Neutrophil (primary cell): Measurements from ENCODE around the gene LDLRAP1.

Source experiments
- H3K27ac ChIP-seq: fragments of 200-600 bp; sonication (generic); 2 replicates; pipeline ENCODE4 v1.5.1; 2016; ENCODE audit warnings: mild to moderate bottlenecking, moderate library complexity
- H3K27me3 ChIP-seq: fragments of 200-600 bp; sonication (generic); 2 replicates; pipeline ENCODE4 v1.6.0; 2016; ENCODE audit warnings: mild to moderate bottlenecking
- H3K36me3 ChIP-seq: fragments of 200-600 bp; sonication (generic); 2 replicates; pipeline ENCODE4 v1.5.1; 2017
- H3K4me1 ChIP-seq, 2 experiments: fragments of 200-600 bp in 1 of 2; sonication (generic) in 1 of 2; 1 replicate in 1 of 2; 2 replicates in 1 of 2; pipeline versions ENCODE4 v1.5.1 to v1.6.1; 2013 to 2016; ENCODE audit warnings: low read depth in 1 of 2, low read length in 1 of 2, mild to moderate bottlenecking in 1 of 2, moderate library complexity in 1 of 2; ENCODE audit not compliant: control insufficient read depth in 1 of 2, insufficient read depth in 1 of 2
- H3K4me3 ChIP-seq, 2 experiments: fragments of 200-600 bp in 1 of 2; sonication (generic) in 1 of 2; 1 replicate in 1 of 2; 2 replicates in 1 of 2; pipeline ENCODE4 v1.5.1; 2013 to 2016; ENCODE audit warnings: low read depth in 1 of 2, low read length in 1 of 2, mild to moderate bottlenecking in 1 of 2, moderate library complexity in 1 of 2
- H3K9me3 ChIP-seq: fragments of 200-600 bp; sonication (generic); 2 replicates; pipeline ENCODE4 v1.5.1; 2016
- TF ChIP-seq, protein P1 (sequence below): fragments of 200-600 bp; sonication (generic); IDR thresholded peaks from 2 replicates; pipeline ENCODE4 v1.5.1; 2016; ENCODE audit warnings: antibody characterized with exemption

The LDLRAP1 gene

DNA sequence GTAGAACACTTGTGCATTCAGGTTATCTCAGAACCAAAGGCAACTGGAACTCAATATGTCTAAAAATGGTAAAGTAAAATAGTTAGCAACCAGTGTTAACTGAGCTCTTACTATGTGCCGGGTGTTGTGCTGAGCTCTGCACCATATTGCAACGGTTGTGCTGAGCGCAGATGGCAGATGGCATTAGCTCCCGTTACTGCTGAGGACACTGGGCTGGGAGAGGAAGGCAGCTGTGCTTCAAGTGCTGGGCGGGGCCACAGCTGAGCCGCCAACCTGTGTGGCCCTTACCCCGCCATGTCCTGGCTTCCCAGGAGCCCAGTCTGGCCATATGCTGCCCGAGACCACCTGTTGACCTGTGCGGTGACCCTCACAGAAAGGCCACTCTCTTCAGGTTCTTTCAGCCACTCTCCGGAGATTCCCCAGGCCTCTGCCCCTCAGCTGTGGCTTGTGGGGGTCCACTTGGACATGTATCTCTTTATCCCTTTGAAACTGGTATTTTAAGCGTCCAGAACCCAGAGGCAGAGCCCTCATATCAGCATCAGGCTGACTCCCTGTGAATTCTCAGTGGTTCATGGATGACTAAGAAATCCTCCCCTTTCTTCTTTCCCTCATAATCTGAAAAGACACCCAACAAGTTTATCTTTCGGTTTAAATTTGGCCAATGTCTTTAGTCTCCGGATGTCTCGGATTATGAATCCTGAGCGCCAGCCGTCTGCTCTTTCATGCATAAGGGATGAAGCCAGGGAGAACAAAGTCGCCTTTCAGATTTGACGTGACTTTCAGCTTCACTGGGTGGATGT is 26.4 kb downstream of the LDLRAP1 start:
- H3K27ac ChIP-seq: no peak overlapping the region

DNA sequence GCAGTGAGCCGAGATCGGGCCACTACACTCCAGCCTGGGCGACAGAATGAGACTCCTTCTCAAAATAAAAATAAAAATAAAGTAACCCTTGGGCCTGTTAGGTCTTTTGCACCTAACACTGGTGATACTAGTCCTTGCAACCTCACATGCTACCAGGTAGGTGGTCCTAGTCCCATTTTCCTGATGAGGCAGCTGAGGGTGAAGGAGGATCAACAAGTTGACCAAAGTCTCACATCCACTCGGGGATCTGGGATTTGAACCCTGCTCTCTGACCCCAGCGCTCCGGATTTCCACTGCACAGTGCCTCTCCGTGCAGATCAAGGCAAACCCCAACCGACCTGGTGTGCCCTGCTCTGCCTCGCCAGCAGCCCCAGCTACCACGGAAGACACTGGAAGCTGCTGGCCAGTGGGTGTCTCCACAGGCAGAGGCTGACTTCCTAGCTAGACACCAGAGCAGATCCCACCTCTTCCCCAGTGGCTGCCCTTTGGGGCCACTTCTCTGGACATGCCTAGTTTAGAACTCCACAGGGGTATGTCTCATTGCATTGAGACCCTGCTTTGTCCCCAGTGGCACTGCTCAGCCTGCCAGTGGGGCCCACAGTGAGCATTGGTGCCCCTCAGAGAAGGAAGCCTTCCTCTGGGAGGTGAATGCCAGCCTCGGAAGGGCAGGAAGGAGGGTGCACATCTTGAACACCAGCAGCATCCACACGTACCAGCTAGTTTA is 27.6 kb downstream of the LDLRAP1 start:
- H3K27ac ChIP-seq: no peak overlapping the region
- peaks cover 21% of the 10 kb centered on the region for H3K36me3 ChIP-seq
- H3K4me1 ChIP-seq: no peaks in the 10 kb centered on the region
- H3K9me3 ChIP-seq: no peaks in the 10 kb centered on the region
- TF ChIP-seq, protein P1, sequence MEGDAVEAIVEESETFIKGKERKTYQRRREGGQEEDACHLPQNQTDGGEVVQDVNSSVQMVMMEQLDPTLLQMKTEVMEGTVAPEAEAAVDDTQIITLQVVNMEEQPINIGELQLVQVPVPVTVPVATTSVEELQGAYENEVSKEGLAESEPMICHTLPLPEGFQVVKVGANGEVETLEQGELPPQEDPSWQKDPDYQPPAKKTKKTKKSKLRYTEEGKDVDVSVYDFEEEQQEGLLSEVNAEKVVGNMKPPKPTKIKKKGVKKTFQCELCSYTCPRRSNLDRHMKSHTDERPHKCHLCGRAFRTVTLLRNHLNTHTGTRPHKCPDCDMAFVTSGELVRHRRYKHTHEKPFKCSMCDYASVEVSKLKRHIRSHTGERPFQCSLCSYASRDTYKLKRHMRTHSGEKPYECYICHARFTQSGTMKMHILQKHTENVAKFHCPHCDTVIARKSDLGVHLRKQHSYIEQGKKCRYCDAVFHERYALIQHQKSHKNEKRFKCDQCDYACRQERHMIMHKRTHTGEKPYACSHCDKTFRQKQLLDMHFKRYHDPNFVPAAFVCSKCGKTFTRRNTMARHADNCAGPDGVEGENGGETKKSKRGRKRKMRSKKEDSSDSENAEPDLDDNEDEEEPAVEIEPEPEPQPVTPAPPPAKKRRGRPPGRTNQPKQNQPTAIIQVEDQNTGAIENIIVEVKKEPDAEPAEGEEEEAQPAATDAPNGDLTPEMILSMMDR: no peak
- H3K4me3 ChIP-seq: no peak overlapping the region
- peaks cover 10% of the 10 kb centered on the region for H3K27me3 ChIP-seq

More for the DNA sequence above, 26.4 kb downstream of the LDLRAP1 start:
- TF ChIP-seq, protein P1: no peak
- Histone ChIP-seq H3K9me3 (no peaks in the 10 kb centered on the region), H3K36me3 (peaks cover 26% of the 10 kb centered on the region), H3K4me3 (no peak overlapping the region), H3K4me1 (no peaks in the 10 kb centered on the region), H3K27me3 (peaks cover 10% of the 10 kb centered on the region)

DNA sequence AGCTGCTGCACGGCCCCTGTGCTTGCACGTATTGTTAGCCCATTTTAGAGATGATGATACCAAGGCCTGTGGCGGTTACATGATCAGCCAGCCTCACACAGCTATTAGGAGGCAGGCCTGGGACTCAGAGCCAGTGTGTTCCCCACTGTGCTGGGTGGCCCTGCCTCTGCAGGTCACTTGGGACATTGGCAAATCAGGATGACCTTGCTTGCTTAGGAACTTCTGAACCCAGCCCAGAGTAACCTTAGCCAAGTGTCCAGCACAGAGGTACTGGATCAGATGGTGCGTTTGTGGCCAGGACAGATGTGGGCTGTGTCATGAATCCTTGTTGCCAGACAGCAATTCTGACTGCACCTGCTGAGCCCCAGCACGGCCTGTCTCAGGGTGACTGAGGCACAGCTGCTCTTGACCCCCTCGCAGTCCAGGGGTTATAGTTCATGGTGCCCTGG is 28.1 kb downstream of the LDLRAP1 start:
- peaks cover 10% of the 10 kb centered on the region for H3K27me3 ChIP-seq
- H3K4me3 ChIP-seq: no peak overlapping the region
- H3K36me3 ChIP-seq: peaks cover 21% of the 10 kb centered on the region
- TF ChIP-seq, protein P1: no peak
- no peak overlapping the region for H3K27ac ChIP-seq
- H3K4me1 ChIP-seq: no peaks in the 10 kb centered on the region
- H3K9me3 ChIP-seq: no peaks in the 10 kb centered on the region

DNA sequence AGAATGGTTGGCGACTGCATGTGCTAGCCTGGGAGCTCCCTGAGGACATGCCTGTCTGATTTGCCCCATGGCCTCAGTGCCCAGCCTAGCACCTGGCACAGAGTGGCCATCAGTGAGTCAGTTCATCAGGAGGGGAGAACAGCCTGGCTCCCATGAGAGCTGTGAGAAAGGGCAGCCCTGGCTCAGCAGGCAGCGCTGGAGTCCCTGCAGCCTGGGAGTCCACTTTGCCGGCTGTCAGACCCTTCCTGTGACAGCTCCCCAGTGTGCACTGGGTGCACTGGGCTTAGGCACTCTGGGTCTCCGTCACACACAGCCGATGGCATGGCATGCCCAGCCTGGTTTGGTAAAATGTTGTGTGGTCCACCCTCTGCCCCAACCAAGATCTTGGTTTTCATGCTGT is 28.7 kb downstream of the LDLRAP1 start:
- TF ChIP-seq, protein P1: no peak
- Histone ChIP-seq H3K9me3 (no peaks in the 10 kb centered on the region), H3K4me3 (no peak overlapping the region), H3K4me1 (no peaks in the 10 kb centered on the region), H3K27ac (no peak overlapping the region), H3K27me3 (peaks cover 10% of the 10 kb centered on the region), H3K36me3 (peaks cover 15% of the 10 kb centered on the region)

DNA sequence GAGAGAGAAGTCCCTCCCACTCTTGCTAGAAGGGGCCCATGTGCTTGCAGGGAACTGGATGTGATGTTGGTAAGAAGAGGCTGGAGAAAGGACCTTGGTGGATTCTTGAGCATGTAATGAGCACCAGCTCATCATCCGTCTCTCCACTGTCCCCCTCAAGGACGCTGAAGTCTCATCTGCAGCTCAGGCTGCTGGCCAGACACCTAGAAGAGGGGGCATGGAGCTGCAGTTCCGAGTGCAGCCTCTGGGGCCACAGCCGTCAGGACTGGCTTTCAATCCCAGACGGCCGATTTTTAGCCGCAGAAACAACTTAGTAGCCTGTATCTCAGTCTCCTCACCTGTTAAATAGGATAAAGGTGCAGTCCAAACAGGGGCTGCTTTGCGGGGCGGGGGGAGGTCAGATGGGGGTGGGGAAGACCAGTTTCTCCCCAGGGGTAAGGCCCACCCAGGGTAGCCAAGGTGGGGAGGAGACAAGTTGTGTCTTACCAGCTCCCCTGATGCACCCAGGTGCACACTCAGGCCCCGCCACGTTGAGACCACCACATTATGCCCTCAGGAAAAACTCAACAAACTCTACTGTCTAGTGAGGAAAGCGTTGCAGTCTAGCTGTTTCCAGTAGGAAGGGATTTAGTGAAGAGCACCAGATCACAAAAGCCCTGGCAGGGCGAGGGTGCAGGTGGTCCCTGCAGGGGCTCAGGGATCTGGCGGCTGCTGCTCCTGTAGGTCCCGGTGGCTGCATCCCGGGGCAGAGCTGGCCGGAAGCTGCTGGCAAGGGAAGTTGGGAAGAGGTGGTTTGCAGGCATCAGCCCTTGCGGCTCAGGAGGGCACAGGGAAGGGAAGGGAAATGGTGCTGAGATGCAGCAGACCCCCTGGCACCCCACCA is 29.5 kb downstream of the LDLRAP1 start:
- Histone ChIP-seq H3K4me3 (no peak overlapping the region), H3K4me1 (no peaks in the 10 kb centered on the region), H3K27ac (no peak overlapping the region), H3K36me3 (peaks cover 7% of the 10 kb centered on the region), H3K9me3 (no peaks in the 10 kb centered on the region), H3K27me3 (peaks cover 10% of the 10 kb centered on the region)
- TF ChIP-seq, protein P1: no peak
